ENCODE results near the gene ANKMY2. TPM values are rescaled to one million over a fixed set of nuclear protein-coding genes. Genes with fewer than 3 reads are reported as not detected.

Gene ANKMY2
- 10 to 100 TPM; 17.8 to 31.4 TPM for total RNA-seq

GRCh38 chr7:16645593-16646471 lies at the start of gene ANKMY2, which contains the start of gene BZW2:
Gene ANKMY2 (minus strand): TSS chr7:16645754. CDS start chr7:16645573, 181 bp downstream.
Gene BZW2 (plus strand): TSS chr7:16646181. CDS start chr7:16665444, 19,263 bp downstream.
- TF ChIP-seq, protein P1, sequence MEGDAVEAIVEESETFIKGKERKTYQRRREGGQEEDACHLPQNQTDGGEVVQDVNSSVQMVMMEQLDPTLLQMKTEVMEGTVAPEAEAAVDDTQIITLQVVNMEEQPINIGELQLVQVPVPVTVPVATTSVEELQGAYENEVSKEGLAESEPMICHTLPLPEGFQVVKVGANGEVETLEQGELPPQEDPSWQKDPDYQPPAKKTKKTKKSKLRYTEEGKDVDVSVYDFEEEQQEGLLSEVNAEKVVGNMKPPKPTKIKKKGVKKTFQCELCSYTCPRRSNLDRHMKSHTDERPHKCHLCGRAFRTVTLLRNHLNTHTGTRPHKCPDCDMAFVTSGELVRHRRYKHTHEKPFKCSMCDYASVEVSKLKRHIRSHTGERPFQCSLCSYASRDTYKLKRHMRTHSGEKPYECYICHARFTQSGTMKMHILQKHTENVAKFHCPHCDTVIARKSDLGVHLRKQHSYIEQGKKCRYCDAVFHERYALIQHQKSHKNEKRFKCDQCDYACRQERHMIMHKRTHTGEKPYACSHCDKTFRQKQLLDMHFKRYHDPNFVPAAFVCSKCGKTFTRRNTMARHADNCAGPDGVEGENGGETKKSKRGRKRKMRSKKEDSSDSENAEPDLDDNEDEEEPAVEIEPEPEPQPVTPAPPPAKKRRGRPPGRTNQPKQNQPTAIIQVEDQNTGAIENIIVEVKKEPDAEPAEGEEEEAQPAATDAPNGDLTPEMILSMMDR (IDR thresholded peaks at IDR 0.05): no peak
- Histone ChIP-seq H3K27me3 (no peaks in the 10 kb centered on the region), H3K4me3 (peak within 1 kb of the TSS; percentile 96), H3K9ac (ENCODE audit: low read depth in 2 of 2, low read length in 2 of 2) (peak within 1 kb of the TSS; percentile 84 to 88), H3K9me3 (no peaks in the 10 kb centered on the region), H3K27ac (peak within 1 kb of the TSS; percentile 91), H3K4me1 (peaks cover 9% of the 10 kb centered on the region), H3K36me3 (no peaks in the 10 kb centered on the region)
- intact Hi-C loops (cut with DNase I): no loop called here
- DNase-seq: peak; percentile 95

DNA sequence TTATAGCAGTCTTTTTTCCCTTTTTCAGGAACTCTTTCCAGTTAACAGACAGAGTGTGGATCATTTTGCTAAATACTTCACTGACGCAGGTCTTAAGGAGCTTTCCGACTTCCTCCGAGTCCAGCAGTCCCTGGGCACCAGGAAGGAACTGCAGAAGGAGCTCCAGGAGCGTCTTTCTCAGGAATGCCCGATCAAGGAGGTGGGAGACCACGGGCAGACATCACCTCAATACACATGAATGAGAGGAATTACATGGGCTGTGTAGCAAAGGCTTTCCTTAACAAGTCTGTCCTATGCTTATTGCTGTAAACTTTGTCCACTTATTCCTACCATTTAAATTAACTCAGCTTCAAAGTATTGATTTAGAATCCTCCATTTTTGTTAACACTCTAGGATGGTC lies 49.3 kb upstream of the ANKMY2 start:
- Histone ChIP-seq H3K27ac (no peak overlapping the region), H3K36me3 (peaks cover 9% of the 10 kb centered on the region), H3K4me1 (no peaks in the 10 kb centered on the region), H3K9me3 (no peaks in the 10 kb centered on the region), H3K27me3 (no peaks in the 10 kb centered on the region), H3K4me3 (no peak overlapping the region), H3K9ac (ENCODE audit: low read depth in 2 of 2, low read length in 2 of 2) (no peak overlapping the region)
- intact Hi-C loops (cut with DNase I): loop anchor here (5.0 to 10.0 kb wide), 3 partner anchors 90 to 222 kb away; no protein-coding TSS in a partner anchor
- TF ChIP-seq, protein P1 (IDR thresholded peaks at IDR 0.05): no peak
- no peak for DNase-seq

DNA sequence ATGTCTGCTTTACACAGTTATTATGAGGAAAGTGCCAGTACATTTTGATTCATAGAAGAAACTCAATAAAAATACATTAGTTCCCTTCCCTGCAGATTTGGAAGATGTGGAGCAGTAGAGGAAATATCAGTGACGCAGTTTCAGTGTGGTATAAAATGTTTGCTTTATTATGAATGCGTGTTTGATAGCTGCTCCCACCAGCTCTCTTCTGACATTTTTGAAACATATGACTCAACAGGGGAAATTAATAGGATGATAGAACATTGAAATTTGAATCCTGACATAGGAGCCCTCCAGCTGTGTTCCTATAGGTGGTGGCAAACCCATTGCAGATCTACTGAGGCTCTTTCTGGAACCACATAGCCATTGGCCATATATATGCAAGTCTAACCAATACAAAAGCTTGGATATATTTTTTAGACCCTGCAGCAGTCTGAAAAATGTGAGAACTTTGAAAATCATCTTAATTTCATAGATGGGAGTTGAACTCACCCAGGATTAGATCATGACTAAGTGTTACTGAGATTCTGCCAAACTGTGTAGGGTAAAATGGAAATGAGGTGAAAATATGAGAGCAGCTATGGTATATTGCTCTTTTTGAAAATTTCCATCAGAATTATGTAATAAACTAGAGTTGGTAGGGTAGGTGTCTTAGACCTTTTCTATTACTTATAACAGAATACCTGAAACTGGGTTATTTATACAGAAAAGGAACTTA lies 48.2 kb upstream of the ANKMY2 start:
- peaks cover 11% of the 10 kb centered on the region for H3K36me3 ChIP-seq
- no peak overlapping the region for H3K27ac ChIP-seq
- no peak overlapping the region for H3K4me3 ChIP-seq
- H3K9me3 ChIP-seq: no peaks in the 10 kb centered on the region
- H3K27me3 ChIP-seq: no peaks in the 10 kb centered on the region
- H3K9ac ChIP-seq (ENCODE audit: low read depth in 2 of 2, low read length in 2 of 2): no peak overlapping the region
- intact Hi-C loops (cut with DNase I): loop anchor here (10.0 kb wide), 2 partner anchors 89 to 101 kb away; no protein-coding TSS in a partner anchor
- TF ChIP-seq, protein P1 (IDR thresholded peaks at IDR 0.05): no peak
- no peaks in the 10 kb centered on the region for H3K4me1 ChIP-seq
- no peak for DNase-seq

- Histone ChIP-seq H3K9me3 (no peaks in the 10 kb centered on the region), H3K36me3 (peaks cover 9% of the 10 kb centered on the region), H3K4me3 (no peak overlapping the region), H3K9ac (ENCODE audit: low read depth in 2 of 2, low read length in 2 of 2) (no peak overlapping the region), H3K27me3 (no peaks in the 10 kb centered on the region), H3K4me1 (no peaks in the 10 kb centered on the region), H3K27ac (no peak overlapping the region)
- intact Hi-C loops (cut with DNase I): loop anchor here (10.0 kb wide), 2 partner anchors 86 to 104 kb away; no protein-coding TSS in a partner anchor
- TF ChIP-seq, protein P1 (IDR thresholded peaks at IDR 0.05): no peak
- no peak for DNase-seq
Measured at GRCh38 chr7:16691241-16691640, 45.7 kb upstream of the ANKMY2 start.

DNA sequence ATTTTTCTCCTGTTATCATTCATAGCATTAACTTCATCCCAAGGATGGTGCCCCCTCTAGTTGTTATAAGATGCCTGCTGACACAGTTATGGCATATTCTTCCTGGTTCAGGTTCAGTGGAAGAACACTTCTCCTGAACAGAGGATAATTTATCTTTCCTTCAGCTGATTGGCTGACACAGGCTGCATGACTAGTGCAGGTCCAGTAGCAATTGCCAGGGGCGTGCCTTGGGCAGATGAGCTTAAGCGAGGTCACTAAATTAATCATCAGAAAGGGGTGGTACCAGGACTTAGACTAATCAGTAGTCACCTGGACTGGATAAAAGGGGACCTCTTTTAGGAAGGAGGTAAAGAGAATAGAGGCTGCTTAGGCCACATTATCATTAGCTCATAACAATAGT lies 42.7 kb upstream of the ANKMY2 start:
- peaks cover 9% of the 10 kb centered on the region for H3K36me3 ChIP-seq
- intact Hi-C loops (cut with DNase I): no loop called here
- H3K27ac ChIP-seq: no peak overlapping the region
- H3K27me3 ChIP-seq: no peaks in the 10 kb centered on the region
- no peak for DNase-seq
- no peak overlapping the region for H3K9ac ChIP-seq (ENCODE audit: low read depth in 2 of 2, low read length in 2 of 2)
- TF ChIP-seq, protein P1 (IDR thresholded peaks at IDR 0.05): no peak
- H3K4me3 ChIP-seq: no peak overlapping the region
- H3K9me3 ChIP-seq: no peaks in the 10 kb centered on the region
- H3K4me1 ChIP-seq: no peaks in the 10 kb centered on the region
